Measurements from ENCODE around the gene DENND2A.

DENND2A gene

DNA sequence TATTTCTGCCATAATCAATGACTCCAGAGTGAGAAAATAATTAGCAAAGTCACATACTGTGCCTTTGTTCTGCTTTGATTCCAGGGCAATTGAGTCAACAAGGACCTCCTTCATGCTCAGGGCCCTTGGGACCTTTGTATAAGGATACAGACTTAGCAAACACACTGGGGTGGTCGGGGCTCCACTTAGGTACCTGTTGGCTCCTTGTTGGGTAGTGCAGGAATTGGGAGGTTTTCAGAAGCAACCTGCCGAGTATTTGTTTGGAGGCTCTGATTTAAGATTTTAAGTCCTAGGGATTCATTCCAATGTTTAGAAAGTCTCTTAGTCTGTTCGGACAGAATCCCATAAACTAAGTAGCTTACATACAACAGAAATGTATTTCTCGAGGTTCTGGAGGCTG is 35.1 kb upstream of the DENND2A start:
- Histone ChIP-seq H3K79me2 (ENCODE audit: control insufficient read depth, insufficient read depth, low read length, poor library complexity) (peaks cover 4% of the 10 kb centered on the region), H4K8ac (ENCODE audit: low read depth, low read length) (no peak overlapping the region)
- no CpG with 5 or more reads among the region's 4 CpGs for WGBS (ENCODE audit: extremely low coverage, insufficient coverage, insufficient read length)

DNA sequence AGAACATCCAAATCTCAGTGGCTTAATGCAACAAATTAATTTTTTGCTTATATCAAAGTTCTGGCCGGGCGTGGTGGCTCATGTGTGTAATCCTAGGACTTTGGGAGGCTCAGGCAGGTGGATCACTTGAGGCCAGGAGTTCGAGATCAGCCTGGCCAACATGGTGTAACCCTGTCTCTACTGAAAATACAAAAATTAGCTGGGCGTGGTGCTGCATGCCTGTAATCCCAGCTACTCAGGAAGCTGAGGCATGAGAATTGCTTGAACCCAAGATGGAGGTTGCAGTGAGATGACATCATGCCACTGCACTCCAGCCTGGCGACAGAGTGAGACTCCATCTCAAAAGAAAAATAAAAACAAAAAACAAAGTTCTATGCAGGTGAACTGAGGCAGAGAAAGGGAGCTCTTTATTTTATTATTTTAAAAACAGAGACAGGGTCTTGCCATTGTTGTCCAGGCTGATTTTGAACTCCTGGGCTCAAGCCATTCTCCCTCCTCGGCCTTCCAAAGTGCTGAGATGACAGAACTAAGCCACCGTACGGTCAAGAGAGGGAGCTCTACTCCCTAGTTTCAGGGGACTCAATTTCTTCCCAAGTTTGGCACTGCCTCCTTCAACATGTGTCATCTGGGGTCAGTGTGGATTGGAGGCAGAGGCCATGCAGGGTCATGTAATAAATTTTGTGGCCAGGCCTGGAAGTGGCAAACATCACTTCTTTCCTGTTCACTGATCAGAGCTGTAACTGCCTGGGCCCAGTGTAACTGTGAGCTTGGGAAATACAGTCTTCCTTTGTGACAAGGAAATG is 34.5 kb upstream of the DENND2A start:
- Histone ChIP-seq H2BK120ac (ENCODE audit: insufficient read depth, low read length, poor library complexity) (no peak overlapping the region), H3K9ac (ENCODE audit: low read length) (no peak overlapping the region), H2BK5ac (ENCODE audit: low read depth, low read length, poor library complexity) (no peak overlapping the region), H3K4me1 (ENCODE audit: control insufficient read depth in 1 of 2, insufficient read depth in 2 of 2, low read length in 2 of 2) (peaks cover 2 to 5% of the 10 kb centered on the region in 2 experiments), H3K36me3 (ENCODE audit: control insufficient read depth in 1 of 2, insufficient read depth in 2 of 2, low read length in 2 of 2) (peaks cover 4 to 7% of the 10 kb centered on the region in 2 experiments), H4K8ac (ENCODE audit: low read depth, low read length) (no peak overlapping the region), H4K91ac (ENCODE audit: low read depth, low read length) (no peak overlapping the region), H3K4me2 (ENCODE audit: low read length) (no peak overlapping the region), H3K23ac (ENCODE audit: low read length) (no peak overlapping the region), H3K9me3 (ENCODE audit: insufficient read depth, low read depth, low read length) (no peaks in the 10 kb centered on the region), H2AFZ (ENCODE audit: insufficient read depth, low read length, poor library complexity) (no peak overlapping the region), H3K27me3 (ENCODE audit: insufficient read depth, low read length) (no peaks in the 10 kb centered on the region), H2BK12ac (ENCODE audit: low read length) (no peak overlapping the region), H3K18ac (ENCODE audit: low read length) (no peak overlapping the region), H4K12ac (ENCODE audit: low read depth, low read length) (no peak overlapping the region), H3K27ac (ENCODE audit: low read depth, low read length) (no peak overlapping the region), H3K79me1 (ENCODE audit: low read length) (peaks cover 6% of the 10 kb centered on the region), H3K4me3 (ENCODE audit: low read depth, low read length) (no peak overlapping the region), H2AK5ac (ENCODE audit: low read length) (no peak overlapping the region), H3K79me2 (ENCODE audit: control insufficient read depth, insufficient read depth, low read length, poor library complexity) (peaks cover 4% of the 10 kb centered on the region), H3K4ac (ENCODE audit: low read depth, low read length) (no peak overlapping the region), H3K14ac (ENCODE audit: low read length) (no peak overlapping the region)
- WGBS (ENCODE audit: extremely low coverage, insufficient coverage, insufficient read length): no CpG with 5 or more reads among the region's 8 CpGs
- DNase-seq: peak in 1 of 2 donors; percentile 34

More for the DNA sequence above, 35.1 kb upstream of the DENND2A start:
- Histone ChIP-seq H4K12ac (ENCODE audit: low read depth, low read length) (no peak overlapping the region), H3K9me3 (ENCODE audit: insufficient read depth, low read depth, low read length) (no peaks in the 10 kb centered on the region), H3K4ac (ENCODE audit: low read depth, low read length) (no peak overlapping the region), H2BK5ac (ENCODE audit: low read depth, low read length, poor library complexity) (no peak overlapping the region), H2AFZ (ENCODE audit: insufficient read depth, low read length, poor library complexity) (no peak overlapping the region), H2AK5ac (ENCODE audit: low read length) (no peak overlapping the region), H3K9ac (ENCODE audit: low read length) (no peak overlapping the region), H3K4me1 (ENCODE audit: control insufficient read depth in 1 of 2, insufficient read depth in 2 of 2, low read length in 2 of 2) (peaks cover 2 to 5% of the 10 kb centered on the region in 2 experiments), H3K23ac (ENCODE audit: low read length) (no peak overlapping the region), H3K36me3 (ENCODE audit: control insufficient read depth in 1 of 2, insufficient read depth in 2 of 2, low read length in 2 of 2) (peaks cover 4 to 9% of the 10 kb centered on the region in 2 experiments), H2BK120ac (ENCODE audit: insufficient read depth, low read length, poor library complexity) (no peak overlapping the region), H4K91ac (ENCODE audit: low read depth, low read length) (no peak overlapping the region), H3K27ac (ENCODE audit: low read depth, low read length) (no peak overlapping the region), H3K27me3 (ENCODE audit: insufficient read depth, low read length) (no peaks in the 10 kb centered on the region), H3K79me1 (ENCODE audit: low read length) (peaks cover 6% of the 10 kb centered on the region), H3K4me3 (ENCODE audit: low read depth, low read length) (no peak overlapping the region), H3K4me2 (ENCODE audit: low read length) (no peak overlapping the region), H3K18ac (ENCODE audit: low read length) (no peak overlapping the region), H3K14ac (ENCODE audit: low read length) (no peak overlapping the region), H2BK12ac (ENCODE audit: low read length) (no peak overlapping the region)
- no peak for DNase-seq

DNA sequence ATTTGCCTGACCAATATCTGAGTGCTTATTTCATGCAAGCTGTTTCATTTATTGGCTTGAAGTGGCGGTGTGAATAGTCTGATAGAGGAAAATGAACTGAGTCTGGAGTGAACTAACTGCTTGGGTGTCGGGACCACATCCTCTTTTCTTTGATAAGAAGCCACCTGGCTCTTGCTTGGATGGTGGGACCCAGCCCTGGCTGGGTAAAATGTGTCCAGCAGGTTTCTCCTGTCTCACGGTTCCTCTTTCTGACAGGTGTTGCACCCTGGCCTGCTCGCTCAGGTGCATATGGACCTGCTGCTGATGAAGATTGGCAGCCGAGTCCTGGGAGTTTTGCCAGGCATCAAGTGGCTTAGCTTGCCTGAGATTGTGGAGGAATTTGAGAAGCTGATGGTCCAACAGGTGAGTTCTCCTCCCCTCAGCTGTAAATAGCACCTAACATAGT is 33.8 kb upstream of the DENND2A start:
- H3K79me2 ChIP-seq (ENCODE audit: control insufficient read depth, insufficient read depth, low read length, poor library complexity): peaks cover 4% of the 10 kb centered on the region
- no peak overlapping the region for H3K18ac ChIP-seq (ENCODE audit: low read length)
- peaks cover 6% of the 10 kb centered on the region for H3K79me1 ChIP-seq (ENCODE audit: low read length)
- H2BK5ac ChIP-seq (ENCODE audit: low read depth, low read length, poor library complexity): no peak overlapping the region
- H3K9me3 ChIP-seq (ENCODE audit: insufficient read depth, low read depth, low read length): no peaks in the 10 kb centered on the region
- no peak overlapping the region for H3K4me2 ChIP-seq (ENCODE audit: low read length)
- peaks cover 2 to 5% of the 10 kb centered on the region in 2 experiments for H3K4me1 ChIP-seq (ENCODE audit: control insufficient read depth in 1 of 2, insufficient read depth in 2 of 2, low read length in 2 of 2)
- H3K27me3 ChIP-seq (ENCODE audit: insufficient read depth, low read length): no peaks in the 10 kb centered on the region
- H3K4me3 ChIP-seq (ENCODE audit: low read depth, low read length): no peak overlapping the region
- no peak overlapping the region for H3K23ac ChIP-seq (ENCODE audit: low read length)
- no peak overlapping the region for H2BK12ac ChIP-seq (ENCODE audit: low read length)
- no peak overlapping the region for H2AFZ ChIP-seq (ENCODE audit: insufficient read depth, low read length, poor library complexity)
- H3K9ac ChIP-seq (ENCODE audit: low read length): no peak overlapping the region
- no peak overlapping the region for H3K4ac ChIP-seq (ENCODE audit: low read depth, low read length)
- no peak overlapping the region for H4K91ac ChIP-seq (ENCODE audit: low read depth, low read length)
- H2BK120ac ChIP-seq (ENCODE audit: insufficient read depth, low read length, poor library complexity): no peak overlapping the region
- no peak overlapping the region for H4K8ac ChIP-seq (ENCODE audit: low read depth, low read length)
- H4K12ac ChIP-seq (ENCODE audit: low read depth, low read length): no peak overlapping the region
- DNase-seq: peak in 1 of 2 donors; percentile 25
- WGBS (ENCODE audit: extremely low coverage, insufficient coverage, insufficient read length): no CpG with 5 or more reads among the region's 5 CpGs
- H3K27ac ChIP-seq (ENCODE audit: low read depth, low read length): no peak overlapping the region
- no peak overlapping the region for H2AK5ac ChIP-seq (ENCODE audit: low read length)
- H3K36me3 ChIP-seq (ENCODE audit: control insufficient read depth in 1 of 2, insufficient read depth in 2 of 2, low read length in 2 of 2): peaks cover 4 to 5% of the 10 kb centered on the region in 2 experiments
- no peak overlapping the region for H3K14ac ChIP-seq (ENCODE audit: low read length)

DNA sequence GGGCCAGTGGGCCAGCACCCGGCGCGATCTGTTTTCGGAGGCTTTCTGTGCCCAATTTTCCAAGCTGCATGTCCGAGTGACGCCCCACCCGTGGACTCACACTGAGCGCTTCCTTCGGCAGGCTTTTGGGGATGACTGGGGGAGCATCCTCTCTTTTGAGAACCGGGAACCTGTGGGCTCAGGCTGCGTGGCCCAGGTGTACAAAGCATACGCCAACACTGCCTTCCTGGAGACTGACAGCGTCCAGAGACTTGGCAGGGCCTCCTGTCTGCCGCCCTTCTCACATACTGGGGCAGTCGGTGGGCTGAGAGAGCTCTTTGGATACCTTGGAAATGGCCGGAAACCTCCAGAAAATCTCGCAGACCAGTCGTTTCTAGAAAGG is 33.2 kb upstream of the DENND2A start:
- no peak overlapping the region for H2BK12ac ChIP-seq (ENCODE audit: low read length)
- peak overlapping the region; percentile 38 for H3K14ac ChIP-seq (ENCODE audit: low read length)
- peak overlapping the region; percentile 25 for H3K18ac ChIP-seq (ENCODE audit: low read length)
- no peak overlapping the region for H4K8ac ChIP-seq (ENCODE audit: low read depth, low read length)
- peak overlapping the region; percentile 58 for H4K91ac ChIP-seq (ENCODE audit: low read depth, low read length)
- H3K27me3 ChIP-seq (ENCODE audit: insufficient read depth, low read length): no peaks in the 10 kb centered on the region
- H3K79me2 ChIP-seq (ENCODE audit: control insufficient read depth, insufficient read depth, low read length, poor library complexity): peaks cover 4% of the 10 kb centered on the region
- H2BK120ac ChIP-seq (ENCODE audit: insufficient read depth, low read length, poor library complexity): no peak overlapping the region
- no peaks in the 10 kb centered on the region for H3K9me3 ChIP-seq (ENCODE audit: insufficient read depth, low read depth, low read length)
- no peak overlapping the region for H3K4ac ChIP-seq (ENCODE audit: low read depth, low read length)
- H3K36me3 ChIP-seq (ENCODE audit: control insufficient read depth in 1 of 2, insufficient read depth in 2 of 2, low read length in 2 of 2): no peaks in the 10 kb centered on the region
- H2BK5ac ChIP-seq (ENCODE audit: low read depth, low read length, poor library complexity): no peak overlapping the region
- H4K12ac ChIP-seq (ENCODE audit: low read depth, low read length): no peak overlapping the region
- H3K4me1 ChIP-seq (ENCODE audit: control insufficient read depth in 1 of 2, insufficient read depth in 2 of 2, low read length in 2 of 2): peaks cover 2 to 5% of the 10 kb centered on the region in 2 experiments
- WGBS (ENCODE audit: extremely low coverage, insufficient coverage, insufficient read length): no CpG with 5 or more reads among the region's 18 CpGs
- peak overlapping the region; percentile 97 for H3K4me2 ChIP-seq (ENCODE audit: low read length)
- DNase-seq: no peak
- H2AK5ac ChIP-seq (ENCODE audit: low read length): no peak overlapping the region
- H2AFZ ChIP-seq (ENCODE audit: insufficient read depth, low read length, poor library complexity): no peak overlapping the region
- H3K27ac ChIP-seq (ENCODE audit: low read depth, low read length): no peak overlapping the region
- H3K79me1 ChIP-seq (ENCODE audit: low read length): peaks cover 6% of the 10 kb centered on the region
- H3K23ac ChIP-seq (ENCODE audit: low read length): no peak overlapping the region
- no peak overlapping the region for H3K9ac ChIP-seq (ENCODE audit: low read length)
- peak overlapping the region; percentile 79 for H3K4me3 ChIP-seq (ENCODE audit: low read depth, low read length)
